GM18519 (cell line): Measurements from ENCODE around the gene FPR1.
A peak's percentile ranks its signal among the peaks of the same experiment; 100 is the strongest.

Experiments used
- ATAC-seq: cut with Tn5 transposase; IDR thresholded peaks from one replicate; pipeline ENCODE4 v1.9.1; 2021; ENCODE audit warnings: mild to moderate bottlenecking, moderate library complexity; ENCODE audit not compliant: unreplicated experiment, low FRiP score

FPR1 gene

GRCh38 chr19:51710163-51710562 lies 41.5 kb downstream of the FPR1 start:
- ATAC-seq: no peak

GRCh38 chr19:51709575-51709974 lies 42.1 kb downstream of the FPR1 start:
- ATAC-seq: no peak

DNA sequence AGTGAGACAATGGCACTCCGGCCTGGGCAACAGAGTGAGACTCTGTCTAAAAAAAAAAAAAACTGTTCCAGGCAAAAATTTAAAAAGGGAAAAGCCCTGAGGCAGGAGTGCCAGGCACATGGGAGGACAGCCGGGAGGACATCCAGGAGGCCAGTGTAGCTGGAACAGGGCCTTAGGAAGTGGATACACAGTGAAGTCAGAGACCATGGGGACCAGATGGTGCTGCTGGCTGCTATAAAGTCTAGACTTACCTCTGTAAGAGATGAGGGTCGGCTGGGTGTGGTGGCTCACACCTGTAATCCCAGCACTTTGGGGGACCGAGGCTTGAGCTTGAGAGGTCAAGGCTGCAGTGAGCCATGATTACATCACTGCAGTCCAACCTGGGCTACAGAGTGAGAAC lies 42.9 kb downstream of the FPR1 start:
- ATAC-seq: no peak

DNA sequence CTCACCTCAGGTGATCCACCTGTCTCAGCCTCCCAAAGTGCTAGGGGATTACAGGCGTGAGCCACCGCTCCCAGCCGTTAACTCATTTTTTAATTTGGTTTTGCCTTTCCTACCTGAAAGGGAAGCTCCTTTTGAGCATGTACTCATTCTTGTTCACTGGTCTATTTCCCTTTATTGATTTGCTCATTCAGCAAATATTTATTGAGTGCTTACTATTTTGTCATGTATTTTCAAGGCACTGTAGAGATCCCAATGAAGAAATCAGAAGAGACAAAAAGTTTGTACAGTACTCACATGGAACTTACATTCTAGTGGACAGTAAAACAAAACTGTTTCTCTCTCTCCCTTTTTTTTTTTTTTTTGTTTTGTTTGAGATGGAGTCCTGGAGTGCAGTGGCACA lies 44.8 kb downstream of the FPR1 start:
- no peak for ATAC-seq

DNA sequence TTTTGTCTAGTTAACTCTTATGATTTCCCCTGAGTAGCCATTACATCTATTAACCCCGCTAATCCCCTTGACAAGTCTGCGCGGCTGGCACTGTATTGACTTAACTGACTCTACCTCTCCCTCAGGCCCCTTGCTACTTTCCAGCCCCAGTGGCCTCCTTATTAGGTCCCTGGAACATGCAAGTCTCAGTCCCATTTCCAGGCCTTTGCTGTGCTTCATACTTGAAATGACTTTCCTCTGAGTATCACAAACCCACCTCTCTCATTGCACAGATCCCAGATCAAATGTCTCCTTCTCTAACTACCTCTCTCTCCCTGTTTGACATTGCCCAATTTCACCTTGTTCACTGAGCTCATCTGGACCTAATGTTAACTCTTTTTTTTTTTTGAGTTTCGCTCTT lies 45.4 kb downstream of the FPR1 start:
- ATAC-seq: no peak

GRCh38 chr19:51704626-51705025 lies 47.1 kb downstream of the FPR1 start:
- no peak for ATAC-seq

GRCh38 chr19:51703575-51704515 lies 47.8 kb downstream of the FPR1 start:
- ATAC-seq: peak; percentile 75

GRCh38 chr19:51702825-51703574 lies 48.7 kb downstream of the FPR1 start:
- no peak for ATAC-seq

GRCh38 chr19:51702103-51702824 lies 49.4 kb downstream of the FPR1 start:
- no peak for ATAC-seq

- no peak for ATAC-seq
These were observed 50.1 kb downstream of the FPR1 start for GRCh38 chr19:51701468-51702100.

DNA sequence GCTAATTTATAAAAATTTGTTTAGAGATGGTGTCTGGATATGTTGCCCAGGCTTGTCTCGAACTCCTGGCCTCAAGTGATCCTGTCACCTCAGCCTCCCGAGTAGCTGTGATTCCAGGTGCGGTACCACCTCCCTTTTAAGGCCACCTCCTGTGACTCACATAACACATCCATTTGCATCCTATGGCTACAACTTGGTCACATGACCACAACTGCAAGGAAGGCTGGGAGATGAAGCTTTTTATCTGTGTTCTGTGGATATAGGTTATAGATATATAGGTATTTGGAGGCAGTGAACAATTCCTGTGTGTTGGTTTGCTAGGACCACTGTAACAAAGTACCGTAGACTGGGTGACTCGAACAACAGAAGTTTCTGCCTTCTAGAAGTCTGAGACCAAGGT lies 52.5 kb downstream of the FPR1 start:
- no peak for ATAC-seq

DNA sequence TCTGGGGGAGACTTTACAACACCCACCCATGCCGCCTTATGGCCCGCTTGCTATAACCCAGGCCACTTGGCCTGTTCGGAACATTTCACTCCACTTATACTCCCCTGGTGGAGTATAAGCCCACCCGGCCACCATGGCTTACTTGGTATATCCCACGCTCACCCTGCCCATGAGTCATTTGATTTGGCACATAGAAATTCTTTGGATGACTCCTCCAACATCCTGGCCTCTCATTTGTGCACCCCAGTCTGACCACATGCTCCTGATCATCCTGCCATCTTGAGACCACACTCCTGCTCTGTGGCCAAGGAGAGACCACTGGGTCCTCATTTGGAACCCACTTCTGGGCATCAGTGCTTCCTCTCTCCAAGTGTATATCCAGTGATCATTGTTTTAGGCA lies 53.4 kb downstream of the FPR1 start:
- ATAC-seq: no peak

GRCh38 chr19:51697169-51697776 lies 54.4 kb downstream of the FPR1 start:
- no peak for ATAC-seq

GRCh38 chr19:51696606-51697005 lies 55.1 kb downstream of the FPR1 start:
- no peak for ATAC-seq
